GM19463 (cell line): ENCODE measurements around the gene KIF25.

ENCODE experiments used
- ATAC-seq: cut with Tn5 transposase; IDR thresholded peaks from one replicate; pipeline ENCODE4 v1.9.1; 2021; ENCODE audit warnings: mild to moderate bottlenecking, moderate library complexity; ENCODE audit not compliant: unreplicated experiment

KIF25 gene, protein sequence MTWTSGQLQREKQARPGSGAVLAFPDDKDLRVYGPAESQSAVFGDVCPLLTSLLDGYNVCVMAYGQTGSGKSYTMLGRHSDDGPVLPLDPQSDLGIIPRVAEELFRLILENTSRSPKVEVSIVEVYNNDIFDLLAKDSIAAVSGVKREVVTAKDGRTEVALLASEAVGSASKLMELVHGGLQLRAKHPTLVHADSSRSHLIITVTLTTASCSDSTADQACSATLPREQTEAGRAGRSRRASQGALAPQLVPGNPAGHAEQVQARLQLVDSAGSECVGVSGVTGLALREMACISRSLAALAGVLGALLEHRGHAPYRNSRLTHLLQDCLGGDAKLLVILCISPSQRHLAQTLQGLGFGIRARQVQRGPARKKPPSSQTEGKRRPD

DNA sequence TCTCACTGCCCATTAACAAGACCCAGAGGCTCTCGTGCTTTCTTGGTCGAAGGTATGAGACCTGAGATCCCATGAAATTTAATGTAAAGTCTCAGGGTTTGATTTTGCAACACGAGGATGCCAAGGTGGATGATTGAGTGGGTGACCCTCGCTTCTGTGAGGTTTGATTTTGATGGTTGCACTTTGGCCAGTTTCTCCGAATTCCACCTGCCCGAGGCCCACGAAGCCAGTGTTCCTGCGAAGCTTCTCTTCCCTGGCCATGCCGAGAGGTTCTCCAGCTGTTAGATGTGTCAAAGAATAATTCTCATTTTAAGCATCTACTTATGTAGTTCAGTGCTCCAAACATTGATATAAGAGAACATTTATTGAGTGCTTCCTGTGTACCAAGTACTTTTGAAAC, at the start of gene KIF25:
Gene KIF25, plus strand, starts transcription at position 30 of the 400 bp plus-strand sequence. CDS start 31,915 bp downstream, outside the sequence.
- no peak for ATAC-seq

DNA sequence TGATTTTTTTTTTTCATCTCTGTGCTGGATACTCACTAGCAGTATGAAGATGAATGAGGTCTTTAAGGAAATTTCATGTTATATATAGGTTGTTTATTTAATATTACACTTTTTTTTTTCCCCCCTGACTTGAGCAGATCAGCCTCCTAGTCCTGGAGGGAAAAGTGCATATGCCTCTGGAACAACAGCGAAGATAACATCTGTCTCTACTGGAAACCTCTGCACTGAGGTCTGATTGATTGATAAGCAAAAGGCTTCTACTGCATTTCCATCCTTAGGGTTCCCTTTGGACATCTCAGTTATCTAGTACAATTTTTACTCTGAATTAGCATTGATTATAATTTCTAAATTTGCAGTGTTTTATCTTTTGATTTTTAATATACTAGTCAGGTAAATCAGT, 49.8 kb upstream of the KIF25 start:
- no peak for ATAC-seq

DNA sequence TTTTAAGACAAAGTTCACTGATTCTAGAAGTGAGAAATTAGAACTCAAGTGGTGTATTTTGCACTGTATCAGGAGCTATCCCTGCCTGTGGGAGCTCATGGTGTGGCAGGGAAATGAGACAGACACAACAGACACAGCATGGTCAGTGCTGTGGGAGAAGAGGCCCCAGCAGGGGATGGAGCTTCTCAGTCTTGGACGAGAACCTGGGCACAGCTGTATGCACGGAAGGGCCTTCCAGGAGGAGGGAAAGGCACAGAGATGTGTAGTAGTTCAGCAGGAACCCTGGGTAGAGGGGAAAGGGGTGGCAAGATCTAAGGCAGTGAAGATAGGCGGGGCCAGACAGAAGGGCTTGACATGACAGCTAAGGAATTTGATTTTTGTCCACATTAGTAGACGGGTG, 48.8 kb upstream of the KIF25 start:
- no peak for ATAC-seq

DNA sequence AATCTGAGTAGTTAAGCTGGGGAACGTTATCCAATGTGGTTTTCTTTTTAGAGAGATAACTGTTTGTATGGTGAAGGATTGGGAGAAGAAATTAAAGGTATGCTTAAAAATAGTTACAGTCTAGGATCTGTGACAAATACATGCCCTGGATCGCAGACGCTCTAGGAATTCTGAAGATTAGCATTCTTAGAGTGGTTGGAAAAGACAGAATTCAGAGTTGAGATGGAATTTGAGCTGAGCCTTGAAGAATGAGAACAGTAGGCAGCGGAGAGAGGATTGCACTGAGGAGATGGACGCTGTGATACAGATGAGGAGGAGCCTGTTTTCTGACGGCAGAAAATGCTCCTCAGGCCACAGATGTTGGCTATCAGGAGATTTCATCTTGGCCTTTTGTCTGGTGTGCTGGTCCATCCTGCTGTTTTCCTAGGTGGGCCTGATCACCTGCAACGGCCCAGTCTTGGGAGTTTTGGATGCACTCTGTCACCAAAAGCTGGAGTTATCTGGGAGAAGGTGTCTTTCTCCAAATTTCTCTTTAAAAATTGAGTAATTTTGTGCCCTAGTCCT, 48.3 kb upstream of the KIF25 start:
- ATAC-seq, result no peak

DNA sequence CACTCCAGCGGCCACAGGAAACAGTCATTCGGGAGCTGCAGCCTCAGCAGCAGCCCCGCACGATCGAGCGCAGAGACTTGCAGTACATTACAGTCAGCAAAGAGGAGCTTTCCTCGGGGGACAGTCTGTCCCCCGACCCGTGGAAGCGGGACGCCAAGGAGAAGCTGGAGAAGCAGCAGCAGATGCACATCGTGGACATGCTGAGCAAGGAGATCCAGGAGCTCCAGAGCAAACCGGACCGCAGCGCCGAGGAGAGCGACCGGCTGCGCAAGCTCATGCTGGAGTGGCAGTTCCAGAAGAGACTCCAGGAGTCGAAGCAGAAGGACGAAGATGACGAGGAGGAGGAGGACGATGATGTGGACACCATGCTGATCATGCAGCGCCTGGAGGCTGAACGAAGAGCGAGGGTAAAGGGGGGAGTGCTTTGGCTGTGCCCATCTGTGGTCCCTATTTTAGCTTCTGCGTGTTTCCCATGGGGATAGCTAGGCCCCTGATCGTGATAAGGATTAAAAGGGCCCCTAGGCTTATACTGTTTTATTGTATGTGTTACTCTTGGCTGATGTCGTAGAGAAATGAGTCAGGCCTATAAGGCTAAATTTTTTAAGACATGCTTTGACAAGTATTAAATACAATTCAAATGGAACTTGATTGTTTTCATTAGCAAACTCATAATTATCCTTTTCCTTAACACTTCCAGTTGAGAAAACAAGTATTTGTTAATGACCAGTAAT, 45.5 kb upstream of the KIF25 start:
- no peak for ATAC-seq

DNA sequence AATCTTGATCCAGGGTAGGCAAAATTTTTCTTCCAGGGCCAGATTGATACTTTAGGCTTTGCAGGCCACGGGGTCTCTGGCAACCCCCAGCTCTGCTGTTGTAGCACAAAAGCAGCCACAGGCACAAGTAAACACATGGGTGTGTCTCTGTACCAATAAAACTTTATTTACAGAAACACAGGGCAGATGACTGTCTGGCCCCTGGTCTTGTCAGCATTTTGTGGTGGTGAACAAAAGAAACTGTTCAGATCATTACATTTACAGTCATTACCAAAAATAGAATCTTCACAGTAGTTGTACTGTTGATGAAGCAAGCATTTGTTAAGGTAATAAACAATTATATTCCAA, 45.0 kb upstream of the KIF25 start:
- no peak for ATAC-seq

DNA sequence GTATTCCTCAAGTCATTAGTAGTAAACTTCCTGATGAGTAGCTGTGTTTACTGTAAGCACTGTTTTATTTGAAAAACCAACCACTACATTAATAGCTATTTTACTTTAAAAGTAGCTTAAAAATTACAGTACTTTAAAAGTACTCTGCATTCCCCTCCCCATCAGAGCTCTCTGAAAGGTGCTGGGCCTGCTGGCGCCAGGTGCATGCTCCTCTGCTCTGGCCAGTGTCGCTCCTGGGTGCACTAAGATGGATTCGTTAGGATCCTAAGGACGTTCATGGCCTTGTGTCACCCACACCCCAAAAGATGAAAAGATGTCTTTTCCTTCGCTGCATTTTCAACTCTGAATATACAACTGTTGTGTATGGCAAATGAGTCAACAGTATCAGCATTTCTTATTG, 43.9 kb upstream of the KIF25 start:
- no peak for ATAC-seq

DNA sequence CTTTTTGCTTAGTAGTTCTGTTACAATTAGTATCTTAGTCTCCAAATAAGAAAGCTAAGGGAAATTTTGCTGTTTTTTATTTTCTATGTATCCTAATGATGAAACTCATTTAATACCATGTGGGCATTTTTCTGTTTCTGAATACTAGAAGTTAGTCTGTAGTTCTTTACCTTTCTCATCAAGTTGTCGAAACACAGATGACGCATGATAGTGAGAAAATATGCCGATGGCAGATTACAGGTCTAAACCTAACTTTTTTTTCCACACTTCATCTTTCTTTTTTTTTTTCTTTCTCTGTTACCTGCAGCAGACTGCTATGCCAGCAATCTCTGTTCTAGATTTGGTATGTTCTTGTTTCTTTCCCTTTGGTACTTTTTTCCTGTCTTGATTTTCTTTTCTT, 43.3 kb upstream of the KIF25 start:
- no peak for ATAC-seq

DNA sequence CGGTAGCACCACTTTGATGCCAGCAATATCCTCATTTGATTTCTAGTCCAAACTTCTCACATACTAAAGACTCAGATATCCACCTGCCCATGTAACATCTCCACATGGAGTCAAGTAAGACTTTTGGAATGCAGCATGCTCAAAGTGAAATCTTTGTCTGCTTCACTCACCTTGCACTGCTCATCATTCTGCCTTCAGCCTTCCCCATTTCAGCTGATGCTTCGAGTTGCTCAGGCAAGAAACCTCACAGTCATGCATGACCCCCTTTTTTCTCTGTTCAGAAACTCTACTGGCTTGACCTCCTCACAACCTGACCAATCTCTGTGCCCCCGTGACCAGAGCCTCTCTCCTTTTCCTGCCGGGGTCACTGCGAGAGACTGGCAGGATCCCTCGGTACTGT, 41.0 kb upstream of the KIF25 start:
- no peak for ATAC-seq

GRCh38 chr6:167956983-167957492, 40.4 kb upstream of the KIF25 start:
- no peak for ATAC-seq

DNA sequence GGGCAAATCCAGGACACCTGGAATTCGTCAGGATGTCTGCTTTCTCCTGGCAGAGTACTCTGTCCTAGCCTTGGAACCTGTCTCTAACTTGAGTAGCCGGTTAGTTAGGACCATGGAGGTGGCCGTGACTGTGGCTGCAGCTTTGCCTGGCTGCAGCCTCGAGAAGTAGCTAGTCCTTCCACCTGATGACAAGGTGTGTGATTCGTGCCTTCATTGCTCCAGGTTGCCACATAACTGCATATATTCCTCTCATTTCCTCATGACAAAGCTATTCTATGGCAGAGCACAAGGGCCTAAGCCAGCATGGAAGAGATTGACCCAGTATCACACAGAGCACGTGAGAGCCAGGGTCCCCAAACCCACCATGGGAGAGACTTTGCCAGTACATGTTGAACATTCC, 39.8 kb upstream of the KIF25 start:
- ATAC-seq, result no peak

GRCh38 chr6:167960579-167960978, 36.9 kb upstream of the KIF25 start:
- ATAC-seq, result no peak

- no peak for ATAC-seq
Measured at GRCh38 chr6:167962711-167963110, 34.8 kb upstream of the KIF25 start.

GRCh38 chr6:167963589-167964057, 33.8 kb upstream of the KIF25 start:
- ATAC-seq, result no peak

- ATAC-seq, result no peak
Measured at GRCh38 chr6:167965592-167966539, 31.6 kb upstream of the KIF25 start.

DNA sequence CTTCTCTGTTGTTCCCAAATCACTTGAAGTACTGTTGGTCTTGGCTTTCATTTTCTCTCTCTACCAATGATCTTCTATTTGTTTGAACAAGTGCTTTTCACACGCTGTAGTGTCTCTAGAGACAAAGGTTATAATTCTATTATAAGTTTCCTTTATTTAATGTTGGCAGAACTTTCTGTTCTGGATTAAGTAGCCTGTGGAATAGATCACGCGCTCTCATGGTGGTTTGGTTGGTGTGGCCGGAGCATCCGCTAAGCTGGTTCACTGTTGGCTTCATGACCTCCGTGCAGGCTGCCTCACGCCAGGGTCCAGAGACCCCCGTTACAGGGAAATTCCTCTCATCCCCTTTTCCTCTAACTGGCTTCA, 30.9 kb upstream of the KIF25 start:
- ATAC-seq, result no peak

DNA sequence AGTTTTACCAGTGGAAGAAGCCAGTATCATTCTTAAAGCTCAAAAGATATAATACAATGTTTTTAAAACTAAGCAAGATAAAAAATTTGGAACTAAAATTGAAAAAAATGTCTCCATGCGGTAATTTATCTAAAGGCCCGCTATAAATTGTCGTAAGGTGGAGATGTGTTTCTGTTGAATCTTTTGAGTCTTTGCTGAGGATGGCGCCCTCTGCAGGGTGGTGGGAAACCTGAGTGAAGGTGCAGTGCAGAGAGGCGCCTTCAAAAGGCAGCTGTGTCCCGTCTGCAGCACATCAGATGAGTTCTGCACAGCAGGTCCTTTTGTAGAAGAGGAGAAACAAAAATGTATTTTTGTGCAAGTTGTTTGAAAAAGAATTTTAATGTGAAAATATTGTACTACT, 29.4 kb upstream of the KIF25 start:
- no peak for ATAC-seq

- no peak for ATAC-seq
Measured at GRCh38 chr6:167970230-167970629, 27.2 kb upstream of the KIF25 start.

- no peak for ATAC-seq
Measured at GRCh38 chr6:167972193-167972592, 25.3 kb upstream of the KIF25 start.

DNA sequence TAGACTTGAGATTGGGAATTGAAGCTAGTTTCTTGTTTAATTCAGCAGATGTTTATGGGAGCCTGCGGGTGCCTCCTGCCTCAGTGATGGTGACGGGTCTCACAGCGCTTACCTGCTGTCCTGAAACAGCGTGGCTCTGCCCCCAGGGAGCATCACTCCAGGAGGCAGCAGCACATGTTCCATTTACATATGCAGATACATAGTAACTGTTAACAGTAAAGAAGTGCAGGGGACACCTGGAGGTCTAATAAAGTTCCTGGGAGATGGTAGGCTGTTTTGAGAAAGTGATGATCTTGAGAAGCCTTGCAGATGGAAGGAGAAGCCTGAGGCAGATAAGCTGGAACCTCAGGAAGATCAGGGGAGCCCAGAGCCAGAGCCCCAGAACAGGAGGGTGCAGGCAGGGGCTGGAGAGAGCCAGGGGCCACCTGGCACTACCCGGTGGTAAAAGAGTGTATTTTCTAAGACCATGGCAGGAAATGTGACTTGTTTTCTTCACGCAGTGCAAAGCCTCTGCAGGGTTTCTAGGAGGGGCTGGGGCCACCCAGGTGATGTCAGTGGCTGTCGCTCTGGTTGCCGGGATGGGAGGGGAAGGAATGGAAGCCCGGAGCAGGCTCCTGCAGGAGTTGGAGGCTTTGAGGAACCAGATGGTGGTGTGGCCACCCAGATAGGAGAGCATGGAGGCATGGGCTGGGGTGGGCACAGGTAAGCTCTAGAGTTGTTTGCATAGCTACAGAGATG, 24.2 kb upstream of the KIF25 start:
- no peak for ATAC-seq
